ENCODE data around the gene GNG8.

Gene GNG8

GRCh38 chr19:46616631-46617322 lies 19.2 kb downstream of the GNG8 start:
- peak; percentile 80 to 86 for DNase-seq

GRCh38 chr19:46615966-46616365 lies 20.0 kb downstream of the GNG8 start:
- DNase-seq: no peak

GRCh38 chr19:46614114-46614722 lies 21.8 kb downstream of the GNG8 start:
- DNase-seq: peak; percentile 90 to 94

- DNase-seq: peak in 1 of 2 experiments; percentile 0
Measured at GRCh38 chr19:46613525-46613924, 22.5 kb downstream of the GNG8 start.

- DNase-seq: peak in 1 of 2 experiments; percentile 6
Measured at GRCh38 chr19:46611776-46612175, 24.2 kb downstream of the GNG8 start.

- DNase-seq: peak; percentile 37 to 56
Measured at GRCh38 chr19:46610851-46611770, 24.9 kb downstream of the GNG8 start.

- no peak for DNase-seq
Measured at GRCh38 chr19:46610413-46610775, 25.6 kb downstream of the GNG8 start.

GRCh38 chr19:46609511-46610412 lies 26.2 kb downstream of the GNG8 start:
- peak in 1 of 2 experiments; percentile 1 for DNase-seq

- peak in 1 of 2 experiments; percentile 0 for DNase-seq
Measured at GRCh38 chr19:46608581-46609345, 27.2 kb downstream of the GNG8 start.

GRCh38 chr19:46608178-46608577 lies 27.8 kb downstream of the GNG8 start:
- DNase-seq: no peak

- DNase-seq: no peak
Measured at GRCh38 chr19:46607448-46607841, 28.6 kb downstream of the GNG8 start.

GRCh38 chr19:46606681-46607447 lies 29.1 kb downstream of the GNG8 start:
- DNase-seq: no peak

- DNase-seq: no peak
Measured at GRCh38 chr19:46606019-46606418, 30.0 kb downstream of the GNG8 start.

GRCh38 chr19:46605356-46605821 lies 30.6 kb downstream of the GNG8 start:
- no peak for DNase-seq

GRCh38 chr19:46604781-46605355 lies 31.1 kb downstream of the GNG8 start:
- DNase-seq: no peak

GRCh38 chr19:46603752-46604231 lies 32.2 kb downstream of the GNG8 start:
- DNase-seq: no peak

- no peak for DNase-seq
Measured at GRCh38 chr19:46603195-46603637, 32.8 kb downstream of the GNG8 start.

- peak; percentile 71 to 78 for DNase-seq
Measured at GRCh38 chr19:46602392-46603194, 33.4 kb downstream of the GNG8 start.

Measured in activated CD4-positive, alpha-beta T cell treated with anti-CD3 and anti-CD28 coated beads, Interleukin-2, amount 50 U/mL, for 48 hours (primary cell).